ENCODE data around the gene CATSPERE. TPM values are rescaled to one million over a fixed set of nuclear protein-coding genes. Genes with fewer than 3 reads are reported as not detected.
"Not testable (repeated sequence)": the region's sequence is repeated elsewhere in the genome, so short reads cannot be mapped to it uniquely, and the experiment has no call there.

The CATSPERE gene
- total RNA-seq, 2 donors from 2014 or later = 0.33 to 0.42 TPM

GRCh38 chr1:244657421-244657820 is 196.3 kb downstream of the CATSPERE start:
- no peak overlapping the region for H3K9ac ChIP-seq (ENCODE audit: extremely low read depth, low read length, poor library complexity, severe bottlenecking)
- H3K36me3 ChIP-seq (ENCODE audit: control insufficient read depth, insufficient read depth, low read length) = peaks cover 34% of the 10 kb centered on the region
- H3K4me1 ChIP-seq (ENCODE audit: control insufficient read depth, insufficient read depth, low read length) = peaks cover 5% of the 10 kb centered on the region
- peaks cover 16% of the 10 kb centered on the region for H3K9me3 ChIP-seq (ENCODE audit: control insufficient read depth, low read length)
- Mint-ChIP-seq H3K36me3 (ENCODE audit: low read depth) (peaks cover 43% of the 10 kb centered on the region), H3K4me1 (peaks cover 23% of the 10 kb centered on the region), H3K9me3 (peaks cover 3% of the 10 kb centered on the region), H3K4me3 (no peak overlapping the region), H3K27ac (peak overlapping the region; percentile 13), H3K27me3 (ENCODE audit: insufficient read depth) (no peaks in the 10 kb centered on the region)
- H3K4me3 ChIP-seq (ENCODE audit: low read length) = peak overlapping the region; percentile 48
- 92% methylated on average over 3 of the region's 3 CpGs; no CpG with 5 or more reads in 1 of the 2 experiments for WGBS, 2 experiments (ENCODE audit: insufficient coverage in 1 of 2, insufficient read length in 1 of 2)
- DNase-seq = no peak
- no peak overlapping the region for H3K27ac ChIP-seq (ENCODE audit: low read depth, low read length)
- no peaks in the 10 kb centered on the region for H3K27me3 ChIP-seq (ENCODE audit: control insufficient read depth, insufficient read depth, low read length, poor library complexity, severe bottlenecking)
- no peak for TF ChIP-seq CTCF (conservative IDR thresholded peaks at IDR 0.05)

GRCh38 chr1:244659694-244660093 is 198.6 kb downstream of the CATSPERE start:
- 90 to 99% methylated on average over 2 to 3 of the region's 3 CpGs for WGBS, 2 experiments (ENCODE audit: insufficient coverage in 1 of 2, insufficient read length in 1 of 2)
- H3K36me3 Mint-ChIP-seq (ENCODE audit: low read depth) = peaks cover 47% of the 10 kb centered on the region
- no peak overlapping the region for H3K4me3 Mint-ChIP-seq
- no peak overlapping the region for H3K9ac ChIP-seq (ENCODE audit: extremely low read depth, low read length, poor library complexity, severe bottlenecking)
- peaks cover 16% of the 10 kb centered on the region for H3K9me3 ChIP-seq (ENCODE audit: control insufficient read depth, low read length)
- H3K27me3 Mint-ChIP-seq (ENCODE audit: insufficient read depth) = no peaks in the 10 kb centered on the region
- peaks cover 3% of the 10 kb centered on the region for H3K9me3 Mint-ChIP-seq
- peaks cover 22% of the 10 kb centered on the region for H3K4me1 Mint-ChIP-seq
- no peak for TF ChIP-seq CTCF (conservative IDR thresholded peaks at IDR 0.05)
- H3K4me3 ChIP-seq (ENCODE audit: low read length) = no peak overlapping the region
- H3K4me1 ChIP-seq (ENCODE audit: control insufficient read depth, insufficient read depth, low read length) = peaks cover 5% of the 10 kb centered on the region
- DNase-seq = no peak
- no peaks in the 10 kb centered on the region for H3K27me3 ChIP-seq (ENCODE audit: control insufficient read depth, insufficient read depth, low read length, poor library complexity, severe bottlenecking)
- no peak overlapping the region for H3K27ac ChIP-seq (ENCODE audit: low read depth, low read length)
- H3K27ac Mint-ChIP-seq = no peak overlapping the region
- H3K36me3 ChIP-seq (ENCODE audit: control insufficient read depth, insufficient read depth, low read length) = peaks cover 34% of the 10 kb centered on the region

GRCh38 chr1:244660595-244660994 is 199.5 kb downstream of the CATSPERE start:
- H3K36me3 Mint-ChIP-seq (ENCODE audit: low read depth) = peaks cover 47% of the 10 kb centered on the region
- H3K4me3 Mint-ChIP-seq = no peak overlapping the region
- no peaks in the 10 kb centered on the region for H3K27me3 ChIP-seq (ENCODE audit: control insufficient read depth, insufficient read depth, low read length, poor library complexity, severe bottlenecking)
- no peak for TF ChIP-seq CTCF (conservative IDR thresholded peaks at IDR 0.05)
- H3K9me3 ChIP-seq (ENCODE audit: control insufficient read depth, low read length) = peaks cover 16% of the 10 kb centered on the region
- peaks cover under 1% of the 10 kb centered on the region for H3K4me1 ChIP-seq (ENCODE audit: control insufficient read depth, insufficient read depth, low read length)
- H3K27ac ChIP-seq (ENCODE audit: low read depth, low read length) = no peak overlapping the region
- no peaks in the 10 kb centered on the region for H3K27me3 Mint-ChIP-seq (ENCODE audit: insufficient read depth)
- peaks cover 22% of the 10 kb centered on the region for H3K4me1 Mint-ChIP-seq
- no peak overlapping the region for H3K27ac Mint-ChIP-seq
- peaks cover 34% of the 10 kb centered on the region for H3K36me3 ChIP-seq (ENCODE audit: control insufficient read depth, insufficient read depth, low read length)
- peaks cover 3% of the 10 kb centered on the region for H3K9me3 Mint-ChIP-seq
- WGBS, 2 experiments (ENCODE audit: insufficient coverage in 1 of 2, insufficient read length in 1 of 2) = 99% methylated on average over 2 of the region's 3 CpGs; no CpG with 5 or more reads in 1 of the 2 experiments
- no peak overlapping the region for H3K9ac ChIP-seq (ENCODE audit: extremely low read depth, low read length, poor library complexity, severe bottlenecking)
- no peak overlapping the region for H3K4me3 ChIP-seq (ENCODE audit: low read length)
- DNase-seq = no peak

GRCh38 chr1:244661569-244662312 is 200.7 kb downstream of the CATSPERE start:
- not testable (repeated sequence) for H3K4me3 ChIP-seq (ENCODE audit: low read length); H3K4me3 Mint-ChIP-seq; H3K4me1 ChIP-seq (ENCODE audit: control insufficient read depth, insufficient read depth, low read length); H3K27ac Mint-ChIP-seq; H3K27me3 Mint-ChIP-seq (ENCODE audit: insufficient read depth); H3K9me3 Mint-ChIP-seq; H3K27me3 ChIP-seq (ENCODE audit: control insufficient read depth, insufficient read depth, low read length, poor library complexity, severe bottlenecking); DNase-seq; H3K9ac ChIP-seq (ENCODE audit: extremely low read depth, low read length, poor library complexity, severe bottlenecking); H3K27ac ChIP-seq (ENCODE audit: low read depth, low read length)
- peaks cover 42% of the 10 kb centered on the region for H3K36me3 Mint-ChIP-seq (ENCODE audit: low read depth)
- Histone ChIP-seq H3K9me3 (ENCODE audit: control insufficient read depth, low read length) (peaks cover 16% of the 10 kb centered on the region), H3K36me3 (ENCODE audit: control insufficient read depth, insufficient read depth, low read length) (peaks cover 34% of the 10 kb centered on the region)
- H3K4me1 Mint-ChIP-seq = peaks cover 17% of the 10 kb centered on the region
- 89% methylated on average over 1 of the region's 4 CpGs; no CpG with 5 or more reads in 1 of the 2 experiments for WGBS, 2 experiments (ENCODE audit: insufficient coverage in 1 of 2, insufficient read length in 1 of 2)
